HepG2 (cell line): Measurements from ENCODE around the gene BAIAP2L2. TPM values are rescaled to one million over a fixed set of nuclear protein-coding genes. Genes with fewer than 3 reads are reported as not detected.

Experiments
- ATAC-seq: fragments of 200-7000 bp; cut with Tn5 transposase; 3 replicates; pipeline ENCODE4 v1.9.1; 2020; ENCODE audit warnings: mild to moderate bottlenecking, moderate library complexity
- BruUV-seq: library from RNA; stranded (reverse); fragments of 400-500 nt; replicated peaks from 2 replicates; lab custom pipeline; 2021; lab: Mats Ljungman, UMichigan
- CTCF ChIA-PET: fragments of 300-600 bp; formaldehyde crosslinking; extraction: SDS; loops from one replicate; lab custom pipeline; 2021; ENCODE audit warnings: low total read pairs, inconsistent platforms, low intra/inter-chr PET ratio; lab: Yijun Ruan, JAX
- POLR2A ChIA-PET: fragments of 350-600 bp; sonication (Branson Sonifier 250); formaldehyde crosslinking; loops from one replicate; lab custom pipeline; 2020; ENCODE audit warnings: antibody characterized with exemption, inconsistent platforms; lab: Yijun Ruan, JAX
- DNase-seq: peaks from one replicate; pipeline ENCODE4 v3.0.0-alpha.2; 2015; ENCODE audit warnings: low spot score
- FAIRE-seq: peaks from 3 replicates; lab custom pipeline; 2011; peaks lifted over from hg19 to GRCh38; lab: Jason Lieb, UNC
- H2AFZ ChIP-seq: one replicate; pipeline ENCODE4 v1.6.1; 2011; ENCODE audit warnings: low read length, inconsistent platforms
- H3K27ac ChIP-seq: fragments of 300-600 bp; 3 replicates; pipeline ENCODE4 v1.8.0; 2011; ENCODE audit warnings: mixed run types, mild to moderate bottlenecking, mixed read lengths, low read length, inconsistent platforms; ENCODE audit not compliant: insufficient read depth; ENCODE audit errors: extremely low read length
- H3K27me3 ChIP-seq, 2 experiments: fragments of 200-600 bp in 1 of 2; 2 replicates in 1 of 2; 3 replicates in 1 of 2; pipeline versions ENCODE4 v1.6.0 to v1.8.0; 2011; ENCODE audit warnings: low read length in 2 of 2, mild to moderate bottlenecking in 2 of 2, moderate library complexity in 2 of 2, inconsistent platforms in 1 of 2; ENCODE audit not compliant: insufficient read depth in 2 of 2, control insufficient read depth in 1 of 2
- H3K36me3 ChIP-seq, 2 experiments: fragments of 200-600 bp in 1 of 2; replicated peaks in 1 of 2; 2 replicates in 1 of 2; 3 replicates in 1 of 2; pipeline versions ENCODE4 v1.5.1 to v1.8.0; 2011; ENCODE audit warnings: low read length in 2 of 2, inconsistent platforms in 1 of 2; ENCODE audit not compliant: insufficient read depth in 2 of 2, control insufficient read depth in 1 of 2
- H3K4me1 ChIP-seq: 2 replicates; pipeline ENCODE4 v1.5.1; 2012; ENCODE audit warnings: low read length, inconsistent platforms; ENCODE audit not compliant: insufficient read depth
- H3K4me2 ChIP-seq: 2 replicates; pipeline ENCODE4 v1.6.0; 2011; ENCODE audit warnings: low read depth, low read length, inconsistent platforms
- H3K4me3 ChIP-seq, 3 experiments: fragments of 200-600 bp in 1 of 3; sonication (generic), shearing (Covaris generic) in 1 of 3; replicated peaks in 1 of 3; 2 replicates each; pipeline ENCODE4 v1.5.1; 2011 to 2016; ENCODE audit warnings: low read length in 3 of 3, inconsistent platforms in 2 of 3, low read depth in 2 of 3, mild to moderate bottlenecking in 2 of 3, control low read depth in 1 of 3, mixed read lengths in 1 of 3; ENCODE audit not compliant: insufficient read depth in 1 of 3
- H3K79me2 ChIP-seq: one replicate; pipeline ENCODE4 v1.6.1; 2011; ENCODE audit warnings: low read length, inconsistent platforms; ENCODE audit not compliant: insufficient read depth
- H3K9ac ChIP-seq: 2 replicates; pipeline ENCODE4 v1.6.0; 2011; ENCODE audit warnings: mild to moderate bottlenecking, low read depth, low read length, inconsistent platforms; ENCODE audit not compliant: insufficient read depth
- H3K9me3 ChIP-seq: 2 replicates; pipeline ENCODE4 v1.5.1; 2012; ENCODE audit warnings: mild to moderate bottlenecking, low read length
- H4K20me1 ChIP-seq: 2 replicates; pipeline ENCODE4 v1.6.0; 2011; ENCODE audit warnings: inconsistent platforms, mild to moderate bottlenecking, low read length, moderate library complexity; ENCODE audit not compliant: insufficient read depth
- CBX5 ChIP-seq: sonication (generic); formaldehyde crosslinking; IDR thresholded peaks from 2 replicates; pipeline ENCODE4 v1.4.0; 2020; ENCODE audit warnings: missing genetic modification reagents, borderline replicate concordance
- CHD2 ChIP-seq: IDR thresholded peaks from 2 replicates; pipeline ENCODE4 v1.6.1; 2011; ENCODE audit warnings: low read depth, low read length, improper control_type of control experiment
- ETV6 ChIP-seq: sonication (generic); formaldehyde crosslinking; conservative IDR thresholded peaks from 2 replicates; pipeline ENCODE4 v1.4.0; 2020; ENCODE audit warnings: missing genetic modification reagents
- HOXD1 ChIP-seq: sonication (generic); formaldehyde crosslinking; IDR thresholded peaks from 2 replicates; pipeline ENCODE4 v1.5.0; 2020; ENCODE audit warnings: missing genetic modification reagents
- MBD4 ChIP-seq: IDR thresholded peaks from 2 replicates; pipeline ENCODE4 v1.6.1; 2012; ENCODE audit warnings: low read length, inconsistent platforms, borderline replicate concordance
- SAFB2 ChIP-seq: sonication (generic); formaldehyde crosslinking; IDR thresholded peaks from 2 replicates; pipeline ENCODE4 v1.5.1; 2020; ENCODE audit warnings: missing genetic modification reagents, low read depth, mild to moderate bottlenecking, borderline replicate concordance
- WIZ ChIP-seq: sonication (generic); formaldehyde crosslinking; IDR thresholded peaks from 2 replicates; pipeline ENCODE4 v1.5.1; 2020; ENCODE audit warnings: mild to moderate bottlenecking, missing genetic modification reagents
- ZNF143 ChIP-seq: sonication (generic); formaldehyde crosslinking; IDR thresholded peaks from 2 replicates; pipeline ENCODE4 v1.4.0; 2020; ENCODE audit warnings: missing genetic modification reagents
- ZNF282 ChIP-seq: fragments of 450-650 bp; IDR thresholded peaks from 2 replicates; pipeline ENCODE4 v1.6.1; 2018; ENCODE audit not compliant: partially characterized antibody
- ZNF382 ChIP-seq: sonication (generic); formaldehyde crosslinking; IDR thresholded peaks from 2 replicates; pipeline ENCODE4 v1.5.0; 2020; ENCODE audit warnings: missing genetic modification reagents, mild to moderate bottlenecking, borderline replicate concordance
- ZNF407 ChIP-seq: sonication (generic); formaldehyde crosslinking; IDR thresholded peaks from one replicate; pipeline ENCODE4 v1.5.1; 2020; ENCODE audit warnings: mild to moderate bottlenecking, missing genetic modification reagents; ENCODE audit errors: not compliant biosample characterization
- ZNF737 ChIP-seq: sonication (generic); formaldehyde crosslinking; IDR thresholded peaks from 2 replicates; pipeline ENCODE4 v1.5.0; 2020; ENCODE audit warnings: missing genetic modification reagents, mild to moderate bottlenecking, borderline replicate concordance
- WGBS: methylation state at CpG from one replicate; pipeline ENCODE4 v1.1.6; 2017; ENCODE audit warnings: low lambda C conversion rate; 5-methylcytosine and 5-hydroxymethylcytosine counted together
- in situ Hi-C: cut with HindIII; loops from 2 replicates; pipeline ENCODE4 v1.10.0; 2017; ENCODE audit warnings: low pct_unique_long_range_greater_than_20kb; ENCODE audit not compliant: extremely low pct_ligation_motif_present
- intact Hi-C: fragments of 100-400 bp; cut with micrococcal nuclease; formaldehyde crosslinking; loops from one replicate; pipeline ENCODE4 v1.10.0; 2022; ENCODE audit not compliant: unreplicated experiment
- polyA plus RNA-seq, 8 experiments: library from polyadenylated mRNA; depleted of rRNA in 3 of 8; stranded (reverse) in 7 of 8; unstranded in 1 of 8; fragments of >200 nt; fragmentation: Illumina TruSeq in 4 of 8; extraction: Trizol in 4 of 8; gene quantifications; 2 replicates each; pipeline versions ENCODE4 v1.2.1 to v1.2.3, GENCODE V29; 2011 to 2016; ENCODE audit warnings: low read depth in 4 of 8, missing spikeins in 1 of 8, mixed read lengths in 1 of 8; ENCODE audit not compliant: insufficient read depth in 1 of 8
- total RNA-seq, 5 experiments: library from RNA; depleted of rRNA; stranded (reverse); fragments of >200 nt; fragmentation: Illumina TruSeq; extraction: Trizol; gene quantifications; 2 replicates each; pipeline ENCODE4 v1.2.3, GENCODE V29; 2016; ENCODE audit warnings: low read depth in 1 of 5
- TF ChIP-seq, protein P1 (sequence below): sonication (generic); formaldehyde crosslinking; conservative IDR thresholded peaks from 2 replicates; pipeline ENCODE4 v1.4.0; 2020; ENCODE audit warnings: mild to moderate bottlenecking, missing genetic modification reagents, moderate library complexity

The BAIAP2L2 gene
- total and polyA plus RNA-seq, 2 of the 13 experiments (the other 11 are each of a cell fraction or from before 2014, with no cell fraction given): 4.4 to 7.5 TPM

DNA sequence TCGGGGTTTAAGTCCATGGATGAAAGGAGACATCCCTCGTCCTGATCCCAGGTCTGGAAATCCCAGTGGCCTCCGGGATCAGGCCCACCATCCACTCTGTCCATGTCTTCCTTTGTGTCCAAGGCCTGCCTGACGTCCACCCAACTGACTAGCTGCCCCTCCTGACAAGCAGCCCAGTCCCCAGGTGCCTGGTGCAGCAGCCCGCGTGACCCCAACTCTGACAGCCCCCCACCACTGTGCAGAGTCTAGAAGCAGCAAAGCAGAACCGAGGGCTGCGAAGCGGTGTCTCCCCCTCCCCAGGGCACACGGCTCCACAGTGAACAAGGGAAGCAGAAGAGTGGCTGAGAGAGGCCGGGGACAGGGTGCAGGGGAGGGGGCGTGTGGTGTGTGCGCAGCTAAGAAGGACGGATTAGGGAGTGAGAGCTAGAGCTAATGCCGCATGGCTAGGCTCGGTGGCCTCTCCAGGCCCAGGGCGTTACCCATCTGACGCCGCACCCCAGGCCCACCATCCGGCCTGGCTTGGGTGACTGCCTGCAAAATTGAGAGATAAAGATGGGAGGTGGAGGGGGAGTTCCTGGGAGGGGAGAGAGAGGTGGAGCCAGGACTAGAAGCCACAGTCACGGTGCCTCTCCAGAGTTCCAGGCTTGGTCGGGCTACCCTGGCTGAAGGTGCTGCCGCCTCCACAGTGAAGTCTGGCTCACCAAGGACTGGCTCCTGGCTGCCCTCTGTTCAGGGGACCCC is 16.6 kb upstream of the BAIAP2L2 start:
- CTCF ChIA-PET: no interaction called here
- BruUV-seq: no TSS peak
- 86% methylated on average over 19 of the region's 23 CpGs for WGBS
- TF ChIP-seq ZNF143 (CRISPR knock-in tag) (no peak), ZNF407 (CRISPR knock-in tag) (no peak), MBD4 (no peak), ZNF282 (no peak), SAFB2 (CRISPR knock-in tag) (no peak), CBX5 (CRISPR knock-in tag) (no peak), ETV6 (no peak), CHD2 (no peak), HOXD1 (no peak), ZNF382 (CRISPR knock-in tag) (no peak), WIZ (CRISPR knock-in tag) (no peak), ZNF737 (no peak)
- TF ChIP-seq, protein P1, sequence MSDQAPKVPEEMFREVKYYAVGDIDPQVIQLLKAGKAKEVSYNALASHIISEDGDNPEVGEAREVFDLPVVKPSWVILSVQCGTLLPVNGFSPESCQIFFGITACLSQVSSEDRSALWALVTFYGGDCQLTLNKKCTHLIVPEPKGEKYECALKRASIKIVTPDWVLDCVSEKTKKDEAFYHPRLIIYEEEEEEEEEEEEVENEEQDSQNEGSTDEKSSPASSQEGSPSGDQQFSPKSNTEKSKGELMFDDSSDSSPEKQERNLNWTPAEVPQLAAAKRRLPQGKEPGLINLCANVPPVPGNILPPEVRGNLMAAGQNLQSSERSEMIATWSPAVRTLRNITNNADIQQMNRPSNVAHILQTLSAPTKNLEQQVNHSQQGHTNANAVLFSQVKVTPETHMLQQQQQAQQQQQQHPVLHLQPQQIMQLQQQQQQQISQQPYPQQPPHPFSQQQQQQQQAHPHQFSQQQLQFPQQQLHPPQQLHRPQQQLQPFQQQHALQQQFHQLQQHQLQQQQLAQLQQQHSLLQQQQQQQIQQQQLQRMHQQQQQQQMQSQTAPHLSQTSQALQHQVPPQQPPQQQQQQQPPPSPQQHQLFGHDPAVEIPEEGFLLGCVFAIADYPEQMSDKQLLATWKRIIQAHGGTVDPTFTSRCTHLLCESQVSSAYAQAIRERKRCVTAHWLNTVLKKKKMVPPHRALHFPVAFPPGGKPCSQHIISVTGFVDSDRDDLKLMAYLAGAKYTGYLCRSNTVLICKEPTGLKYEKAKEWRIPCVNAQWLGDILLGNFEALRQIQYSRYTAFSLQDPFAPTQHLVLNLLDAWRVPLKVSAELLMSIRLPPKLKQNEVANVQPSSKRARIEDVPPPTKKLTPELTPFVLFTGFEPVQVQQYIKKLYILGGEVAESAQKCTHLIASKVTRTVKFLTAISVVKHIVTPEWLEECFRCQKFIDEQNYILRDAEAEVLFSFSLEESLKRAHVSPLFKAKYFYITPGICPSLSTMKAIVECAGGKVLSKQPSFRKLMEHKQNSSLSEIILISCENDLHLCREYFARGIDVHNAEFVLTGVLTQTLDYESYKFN (CRISPR knock-in tag): no peak

More for the DNA sequence above, 16.6 kb upstream of the BAIAP2L2 start:
- FAIRE-seq: no peak
- Histone ChIP-seq H3K27ac (no peak overlapping the region), H3K79me2 (no peaks in the 10 kb centered on the region), H3K36me3 (no peaks in the 10 kb centered on the region), H2AFZ (no peak overlapping the region), H3K4me1 (no peaks in the 10 kb centered on the region), H4K20me1 (no peaks in the 10 kb centered on the region), H3K9me3 (no peaks in the 10 kb centered on the region), H3K4me2 (no peak overlapping the region), H3K9ac (no peak overlapping the region), H3K27me3 (no peaks in the 10 kb centered on the region), H3K4me3 (no peak overlapping the region)
- intact Hi-C loops: no loop called here
- DNase-seq: no peak
- in situ Hi-C loops: no loop called here
- ATAC-seq: no peak
- POLR2A ChIA-PET: no interaction called here
